Uterus (tissue), 2 donors: ENCODE results near the gene DGKI.

Source experiments
- CTCF ChIP-seq, 4 experiments: fragments of 200-600 bp in 2 of 4; fragments of 450-650 bp in 2 of 4; sonication (generic) in 2 of 4; IDR thresholded peaks; one replicate each; pipeline ENCODE4 v1.5.1; 2016 to 2019; ENCODE audit warnings: antibody characterized with exemption in 4 of 4, mild to moderate bottlenecking in 2 of 4, moderate library complexity in 1 of 4
- POLR2A ChIP-seq, 2 donors: fragments of 450-650 bp; IDR thresholded peaks; one replicate each; pipeline ENCODE4 v1.6.1; 2016; ENCODE audit warnings: antibody characterized with exemption in 2 of 2, mild to moderate bottlenecking in 1 of 2, moderate library complexity in 1 of 2

- TF ChIP-seq CTCF (IDR thresholded peaks at IDR 0.05) (no peak), POLR2A (IDR thresholded peaks at IDR 0.05) (no peak)
These were observed 177.1 kb downstream of the DGKI start for GRCh38 chr7:137669706-137670105.
